Measurements from ENCODE around the gene GRB7.
A peak's percentile ranks its signal among the peaks of the same experiment; 100 is the strongest.
"Not testable (repeated sequence)": the region's sequence is repeated elsewhere in the genome, so short reads cannot be mapped to it uniquely, and the experiment has no call there.

GRB7 gene

DNA sequence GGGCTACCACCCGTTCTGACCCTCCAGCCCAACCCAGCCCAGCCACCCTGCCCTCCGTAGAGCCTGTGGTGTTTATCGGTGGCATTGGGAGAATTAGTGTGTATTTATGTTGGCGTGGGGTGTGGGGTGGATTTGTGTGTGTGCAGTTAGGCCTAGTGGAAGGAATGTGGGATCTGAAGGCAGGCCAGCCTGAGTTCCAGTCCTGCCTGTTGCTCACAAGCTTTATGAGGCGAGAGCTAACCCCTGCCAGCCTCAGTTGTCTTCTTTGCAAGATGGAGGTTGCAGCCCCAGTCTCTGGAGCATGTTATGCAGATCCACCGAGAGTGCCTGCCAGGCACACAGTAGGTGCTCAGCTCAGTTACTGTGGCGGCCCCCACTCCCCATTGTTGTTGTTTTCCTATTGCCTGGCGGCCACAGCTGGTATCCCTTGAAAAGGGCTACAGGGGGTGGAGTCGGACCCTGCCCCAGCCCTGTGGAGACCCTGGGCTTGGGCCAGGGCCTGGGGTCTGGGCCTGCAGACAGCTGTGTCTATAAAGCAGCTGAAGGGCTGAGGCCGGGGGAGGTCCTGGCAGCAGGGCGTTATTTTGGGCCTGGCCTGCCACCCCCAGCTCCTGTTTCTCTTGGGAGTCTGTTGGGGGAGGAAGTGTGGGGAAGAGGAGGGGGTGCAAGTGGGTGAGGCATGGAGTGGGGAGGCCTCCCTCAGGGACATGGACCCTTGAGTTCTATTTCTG is 32.8 kb upstream of the GRB7 start:
- H3K27ac ChIP-seq = peak overlapping the region; percentile 94
- TF ChIP-seq, protein P1, sequence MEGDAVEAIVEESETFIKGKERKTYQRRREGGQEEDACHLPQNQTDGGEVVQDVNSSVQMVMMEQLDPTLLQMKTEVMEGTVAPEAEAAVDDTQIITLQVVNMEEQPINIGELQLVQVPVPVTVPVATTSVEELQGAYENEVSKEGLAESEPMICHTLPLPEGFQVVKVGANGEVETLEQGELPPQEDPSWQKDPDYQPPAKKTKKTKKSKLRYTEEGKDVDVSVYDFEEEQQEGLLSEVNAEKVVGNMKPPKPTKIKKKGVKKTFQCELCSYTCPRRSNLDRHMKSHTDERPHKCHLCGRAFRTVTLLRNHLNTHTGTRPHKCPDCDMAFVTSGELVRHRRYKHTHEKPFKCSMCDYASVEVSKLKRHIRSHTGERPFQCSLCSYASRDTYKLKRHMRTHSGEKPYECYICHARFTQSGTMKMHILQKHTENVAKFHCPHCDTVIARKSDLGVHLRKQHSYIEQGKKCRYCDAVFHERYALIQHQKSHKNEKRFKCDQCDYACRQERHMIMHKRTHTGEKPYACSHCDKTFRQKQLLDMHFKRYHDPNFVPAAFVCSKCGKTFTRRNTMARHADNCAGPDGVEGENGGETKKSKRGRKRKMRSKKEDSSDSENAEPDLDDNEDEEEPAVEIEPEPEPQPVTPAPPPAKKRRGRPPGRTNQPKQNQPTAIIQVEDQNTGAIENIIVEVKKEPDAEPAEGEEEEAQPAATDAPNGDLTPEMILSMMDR (conservative IDR thresholded peaks at IDR 0.05) = no peak

DNA sequence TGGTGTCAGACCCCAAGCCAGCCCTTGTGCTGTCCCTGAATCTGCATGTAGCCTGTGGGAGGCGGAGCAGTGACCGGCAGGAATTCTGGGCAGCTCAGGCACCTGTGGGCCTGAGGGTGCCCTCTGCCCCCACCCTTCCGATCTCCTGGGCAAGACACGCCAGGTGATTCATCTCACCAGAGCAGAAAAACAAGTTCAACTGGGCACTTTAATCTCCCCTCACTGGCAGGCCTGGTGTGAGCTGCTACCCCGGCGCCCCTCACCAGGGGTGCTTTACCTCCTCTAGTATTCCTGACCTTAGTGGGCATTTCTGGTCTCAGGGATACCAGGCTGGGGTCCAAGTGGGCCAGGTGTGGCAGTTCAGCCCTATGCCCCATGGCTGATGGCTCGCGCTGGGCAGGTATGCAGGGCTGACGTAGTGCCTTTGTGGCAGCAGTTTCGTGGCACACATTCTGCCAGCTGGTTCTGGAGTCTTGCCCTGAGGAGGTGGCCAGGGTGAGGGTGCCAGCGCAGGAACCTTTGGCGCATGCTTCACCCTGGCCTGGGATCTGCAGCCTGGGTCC is 31.9 kb upstream of the GRB7 start:
- TF ChIP-seq, protein P1 (conservative IDR thresholded peaks at IDR 0.05) = 0 out of 2 replicates have a peak, but pooled peaks have one; percentile 10
- H3K27ac ChIP-seq = peak overlapping the region; percentile 94

DNA sequence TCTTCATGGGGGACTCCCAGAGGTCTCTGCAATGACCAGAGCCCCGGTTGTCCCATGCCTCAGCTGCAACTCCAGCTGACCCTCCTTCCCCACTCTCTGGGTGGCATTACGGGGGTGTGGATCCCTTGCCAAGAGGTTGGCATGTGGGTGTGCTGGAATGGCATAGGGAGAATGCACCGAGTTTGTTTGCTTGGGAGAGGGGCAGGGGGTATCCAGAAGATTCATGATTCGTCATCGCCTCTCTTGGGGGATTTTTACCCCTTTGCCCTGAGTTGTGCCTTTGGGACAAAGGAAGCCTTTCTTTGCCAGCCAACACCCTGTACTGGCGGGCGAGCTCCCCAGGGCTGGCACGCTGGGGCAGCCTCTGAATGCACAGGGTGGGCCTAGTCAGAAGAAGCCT is 31.4 kb upstream of the GRB7 start:
- TF ChIP-seq, protein P1 (conservative IDR thresholded peaks at IDR 0.05) = no peak
- peak overlapping the region; percentile 94 for H3K27ac ChIP-seq

DNA sequence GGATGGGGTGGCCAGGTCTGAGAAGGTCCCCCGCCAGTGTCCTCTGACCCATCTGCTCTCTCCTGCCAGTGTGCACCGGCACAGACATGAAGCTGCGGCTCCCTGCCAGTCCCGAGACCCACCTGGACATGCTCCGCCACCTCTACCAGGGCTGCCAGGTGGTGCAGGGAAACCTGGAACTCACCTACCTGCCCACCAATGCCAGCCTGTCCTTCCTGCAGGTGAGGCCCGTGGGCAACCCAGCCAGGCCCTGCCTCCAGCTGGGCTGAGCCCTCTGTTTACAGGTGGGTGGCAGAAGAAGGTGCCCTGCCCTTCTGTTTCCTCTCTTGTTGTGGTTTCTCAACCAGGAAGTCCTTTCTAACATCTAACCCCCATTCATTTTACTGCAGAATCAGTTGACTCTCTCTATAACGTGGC is 30.8 kb upstream of the GRB7 start:
- TF ChIP-seq, protein P1 (conservative IDR thresholded peaks at IDR 0.05) = no peak
- peak overlapping the region; percentile 94 for H3K27ac ChIP-seq

DNA sequence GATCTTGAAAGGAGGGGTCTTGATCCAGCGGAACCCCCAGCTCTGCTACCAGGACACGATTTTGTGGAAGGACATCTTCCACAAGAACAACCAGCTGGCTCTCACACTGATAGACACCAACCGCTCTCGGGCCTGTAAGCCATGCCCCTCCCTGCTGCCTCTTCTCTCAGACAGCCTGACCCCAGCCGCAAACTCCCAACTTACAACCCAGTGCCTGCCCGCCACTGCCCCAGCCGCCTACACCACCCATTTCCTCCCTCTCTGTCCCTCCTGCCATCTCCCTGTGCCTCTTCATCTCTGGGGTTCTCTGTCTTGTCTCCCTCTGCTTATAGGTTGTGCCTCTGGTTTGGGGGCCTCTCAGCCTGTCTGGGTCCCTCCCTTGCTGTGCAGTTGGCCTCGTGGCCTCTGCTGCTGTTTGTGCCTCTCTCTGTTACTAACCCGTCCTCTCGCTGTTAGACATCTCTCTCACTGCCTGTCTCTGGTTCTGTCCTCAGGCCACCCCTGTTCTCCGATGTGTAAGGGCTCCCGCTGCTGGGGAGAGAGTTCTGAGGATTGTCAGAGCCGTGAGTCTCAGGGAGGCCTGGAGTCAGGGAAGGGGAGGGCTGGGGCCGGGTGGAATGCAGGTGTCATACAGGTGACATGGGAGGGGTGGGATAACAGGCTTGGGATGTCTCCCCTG is 28.3 kb upstream of the GRB7 start:
- no peak overlapping the region for H3K27ac ChIP-seq
- TF ChIP-seq, protein P1 (conservative IDR thresholded peaks at IDR 0.05) = no peak

DNA sequence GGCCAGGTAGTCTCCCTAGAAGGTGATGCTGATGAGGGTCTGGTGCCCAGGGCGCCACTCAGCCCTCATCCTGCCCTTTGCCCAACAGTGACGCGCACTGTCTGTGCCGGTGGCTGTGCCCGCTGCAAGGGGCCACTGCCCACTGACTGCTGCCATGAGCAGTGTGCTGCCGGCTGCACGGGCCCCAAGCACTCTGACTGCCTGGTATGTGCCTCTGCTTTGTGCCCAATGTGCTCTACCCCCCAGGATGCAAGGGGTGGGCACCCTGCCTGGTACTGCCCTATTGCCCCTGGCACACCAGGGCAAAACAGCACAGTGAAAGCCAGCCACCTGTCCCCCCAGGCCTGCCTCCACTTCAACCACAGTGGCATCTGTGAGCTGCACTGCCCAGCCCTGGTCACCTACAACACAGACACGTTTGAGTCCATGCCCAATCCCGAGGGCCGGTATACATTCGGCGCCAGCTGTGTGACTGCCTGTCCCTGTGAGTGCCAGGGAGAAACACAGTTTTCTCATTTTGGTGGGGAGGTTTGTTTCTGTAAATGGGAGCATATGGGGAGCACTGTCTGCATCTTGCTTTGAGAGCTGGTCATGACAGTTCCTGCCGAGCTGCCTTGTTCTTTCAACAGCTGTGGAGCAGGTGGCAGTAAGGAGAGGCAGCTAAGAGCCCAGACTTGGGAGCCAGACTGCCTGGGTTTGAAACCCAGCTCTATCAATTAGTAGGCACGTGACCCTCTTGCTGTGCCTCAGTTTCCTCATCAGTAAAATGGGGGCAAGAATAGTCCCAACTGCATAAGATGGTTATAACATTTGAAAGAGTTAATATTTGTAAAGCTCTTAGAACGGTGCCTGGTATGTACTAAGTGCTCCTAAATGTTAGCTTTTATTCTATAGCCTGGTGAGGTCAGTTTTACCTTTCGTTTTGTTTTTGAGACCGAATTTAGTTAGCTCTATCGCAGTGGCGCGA is 27.5 kb upstream of the GRB7 start:
- H3K27ac ChIP-seq = no peak overlapping the region
- TF ChIP-seq, protein P1 (conservative IDR thresholded peaks at IDR 0.05) = no peak

DNA sequence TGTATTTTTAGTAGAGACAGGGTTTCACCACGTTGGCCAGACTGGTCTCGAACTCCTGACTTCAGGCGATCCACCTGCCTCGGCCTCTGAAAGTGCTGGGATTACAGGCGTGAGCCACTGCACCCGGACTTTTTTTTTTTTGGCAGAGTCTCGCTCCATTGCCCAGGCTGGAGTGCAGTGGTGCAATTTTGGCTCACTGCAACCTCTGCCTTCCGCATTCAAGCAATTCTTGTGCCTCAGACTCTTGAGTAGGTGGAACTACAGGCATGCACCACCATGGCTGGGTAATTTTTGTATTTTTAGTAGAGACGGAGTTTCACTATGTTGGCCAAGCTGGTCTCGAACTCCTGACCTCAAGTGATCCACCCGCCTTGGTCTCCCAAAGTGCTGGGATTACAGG is 26.7 kb upstream of the GRB7 start:
- not testable (repeated sequence) for H3K27ac ChIP-seq
